Measurements from ENCODE around the gene WDFY2.

The WDFY2 gene

DNA sequence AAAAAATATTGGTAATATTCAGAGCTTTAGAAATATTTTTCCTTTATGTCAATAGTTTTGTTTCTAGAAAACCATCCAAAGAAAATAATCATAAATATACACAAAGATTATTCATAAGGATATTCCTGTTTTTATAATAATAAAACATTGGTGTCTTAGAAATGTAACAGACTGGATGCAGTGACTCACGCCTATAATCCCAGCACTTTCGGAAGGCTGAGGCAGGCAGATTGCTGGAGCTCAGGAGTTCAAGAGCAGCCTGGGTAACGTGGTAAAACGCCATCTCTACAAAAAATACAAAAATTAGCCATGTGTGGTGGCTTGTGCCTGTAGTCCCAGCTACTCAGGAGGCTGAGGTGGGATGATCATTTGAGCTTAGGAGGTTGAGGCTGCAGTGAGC, 112.9 kb downstream of the WDFY2 start:
- no peak overlapping the region for H2AFZ ChIP-seq (ENCODE audit: low read length, unreplicated experiment)
- H3K36me3 ChIP-seq (ENCODE audit: insufficient read depth, low read length) = no peaks in the 10 kb centered on the region
- no peaks in the 10 kb centered on the region for H3K27me3 ChIP-seq (ENCODE audit: insufficient read depth, low read length)
- H3K27ac ChIP-seq (ENCODE audit: low read depth, low read length) = peak overlapping the region; percentile 16; the same call in 1 of the 2 replicates
- peaks cover 11% of the 10 kb centered on the region for H3K4me1 ChIP-seq (ENCODE audit: control insufficient read depth, insufficient read depth, low read length, unreplicated experiment)
- H3K4me3 ChIP-seq (ENCODE audit: low read depth, low read length) = no peak overlapping the region
- H3K79me2 ChIP-seq (ENCODE audit: control insufficient read depth, insufficient read depth, low read length, unreplicated experiment) = peaks cover 6% of the 10 kb centered on the region

DNA sequence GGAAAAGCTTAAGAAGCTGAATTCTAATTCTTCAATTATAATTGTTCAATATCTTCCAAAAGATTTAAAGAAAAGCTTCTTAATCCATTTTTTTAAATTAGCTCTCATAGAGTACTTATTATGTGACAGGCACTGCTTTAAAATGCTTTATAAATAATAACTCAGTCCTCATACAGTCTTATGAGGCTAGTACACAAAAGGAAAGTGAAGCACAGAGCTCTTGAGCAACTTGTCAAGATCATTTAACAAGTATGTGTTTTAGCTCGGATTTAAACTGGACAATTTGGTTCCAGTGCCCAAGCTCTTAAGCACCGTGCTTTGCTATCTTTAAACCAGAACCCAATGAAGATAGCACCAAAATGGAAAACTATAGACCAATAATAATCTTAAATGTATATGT, 113.6 kb downstream of the WDFY2 start:
- H3K4me1 ChIP-seq (ENCODE audit: control insufficient read depth, insufficient read depth, low read length, unreplicated experiment) = peaks cover 11% of the 10 kb centered on the region
- no peaks in the 10 kb centered on the region for H3K27me3 ChIP-seq (ENCODE audit: insufficient read depth, low read length)
- H3K27ac ChIP-seq (ENCODE audit: low read depth, low read length) = no peak overlapping the region
- no peak overlapping the region for H3K4me3 ChIP-seq (ENCODE audit: low read depth, low read length)
- H3K36me3 ChIP-seq (ENCODE audit: insufficient read depth, low read length) = no peaks in the 10 kb centered on the region
- no peak overlapping the region for H2AFZ ChIP-seq (ENCODE audit: low read length, unreplicated experiment)
- peaks cover 6% of the 10 kb centered on the region for H3K79me2 ChIP-seq (ENCODE audit: control insufficient read depth, insufficient read depth, low read length, unreplicated experiment)

DNA sequence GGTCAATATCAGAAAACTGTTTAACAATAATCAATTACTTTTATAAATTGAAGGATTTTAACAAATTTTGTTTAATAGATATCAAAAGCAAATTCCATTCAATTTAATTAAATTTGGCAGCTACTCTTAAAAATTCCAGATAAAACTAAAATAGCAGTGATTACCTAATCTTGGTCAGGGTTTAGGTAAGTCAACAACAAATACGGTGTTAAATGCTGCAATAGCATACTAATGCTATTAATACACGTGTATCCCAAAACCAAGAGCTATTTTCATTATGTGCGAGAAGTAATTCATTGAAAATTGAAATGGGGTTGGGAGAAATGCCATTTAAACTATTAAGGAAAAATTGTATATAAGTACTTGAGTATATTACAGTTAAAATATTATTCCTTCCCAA, 114.1 kb downstream of the WDFY2 start:
- Histone ChIP-seq H3K4me1 (ENCODE audit: control insufficient read depth, insufficient read depth, low read length, unreplicated experiment) (peaks cover 11% of the 10 kb centered on the region), H3K27me3 (ENCODE audit: insufficient read depth, low read length) (no peaks in the 10 kb centered on the region), H3K4me3 (ENCODE audit: low read depth, low read length) (no peak overlapping the region), H3K36me3 (ENCODE audit: insufficient read depth, low read length) (no peaks in the 10 kb centered on the region), H2AFZ (ENCODE audit: low read length, unreplicated experiment) (no peak overlapping the region), H3K79me2 (ENCODE audit: control insufficient read depth, insufficient read depth, low read length, unreplicated experiment) (peaks cover 6% of the 10 kb centered on the region), H3K27ac (ENCODE audit: low read depth, low read length) (no peak overlapping the region)

DNA sequence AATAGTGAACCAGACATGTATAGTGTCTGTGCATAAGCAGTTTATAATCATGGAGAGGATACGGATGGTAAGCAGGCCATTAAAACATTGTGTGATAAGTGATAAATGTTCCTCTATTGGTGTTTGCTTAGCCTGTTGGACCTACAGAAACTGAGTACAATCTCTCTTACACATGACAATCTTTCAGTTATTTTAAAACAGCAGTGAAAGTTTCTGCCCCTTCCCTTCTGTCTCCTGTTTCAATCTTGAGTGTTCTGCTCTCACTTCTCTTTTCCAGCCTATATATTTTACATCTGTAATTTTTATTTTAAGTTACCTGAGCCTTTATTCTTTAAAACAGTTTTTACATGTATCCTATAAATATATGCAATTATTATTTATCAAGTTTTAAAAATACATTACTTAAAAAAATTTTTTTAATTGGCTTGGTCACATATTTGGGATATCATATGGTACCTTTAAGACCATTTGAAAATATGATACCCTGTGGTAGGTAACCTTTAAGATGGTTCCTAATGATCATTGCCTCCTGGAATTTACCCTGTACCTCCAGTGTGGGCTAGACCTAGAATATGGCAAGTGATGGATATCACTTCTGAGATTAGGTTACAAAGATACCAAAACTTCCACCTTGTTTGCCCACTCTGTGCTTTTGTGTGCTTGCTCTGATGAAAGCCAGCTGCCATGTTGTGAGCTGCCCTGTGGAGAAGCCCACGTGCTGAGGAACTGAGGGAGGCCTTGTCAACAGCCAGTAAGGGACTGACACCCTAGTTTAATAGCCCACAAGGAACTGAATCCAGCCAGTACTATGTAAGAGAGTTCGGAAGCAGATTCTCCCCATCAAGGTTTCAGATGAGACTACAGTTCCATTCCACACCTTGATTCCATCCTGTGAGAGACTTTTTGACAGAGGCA, 120.4 kb downstream of the WDFY2 start:
- H2AFZ ChIP-seq (ENCODE audit: low read length, unreplicated experiment) = no peak overlapping the region
- H3K4me1 ChIP-seq (ENCODE audit: control insufficient read depth, insufficient read depth, low read length, unreplicated experiment) = no peaks in the 10 kb centered on the region
- no peak overlapping the region for H3K27ac ChIP-seq (ENCODE audit: low read depth, low read length)
- H3K4me3 ChIP-seq (ENCODE audit: low read depth, low read length) = no peak overlapping the region
- H3K79me2 ChIP-seq (ENCODE audit: control insufficient read depth, insufficient read depth, low read length, unreplicated experiment) = no peaks in the 10 kb centered on the region
- H3K36me3 ChIP-seq (ENCODE audit: insufficient read depth, low read length) = peaks cover 10% of the 10 kb centered on the region
- H3K27me3 ChIP-seq (ENCODE audit: insufficient read depth, low read length) = no peaks in the 10 kb centered on the region

DNA sequence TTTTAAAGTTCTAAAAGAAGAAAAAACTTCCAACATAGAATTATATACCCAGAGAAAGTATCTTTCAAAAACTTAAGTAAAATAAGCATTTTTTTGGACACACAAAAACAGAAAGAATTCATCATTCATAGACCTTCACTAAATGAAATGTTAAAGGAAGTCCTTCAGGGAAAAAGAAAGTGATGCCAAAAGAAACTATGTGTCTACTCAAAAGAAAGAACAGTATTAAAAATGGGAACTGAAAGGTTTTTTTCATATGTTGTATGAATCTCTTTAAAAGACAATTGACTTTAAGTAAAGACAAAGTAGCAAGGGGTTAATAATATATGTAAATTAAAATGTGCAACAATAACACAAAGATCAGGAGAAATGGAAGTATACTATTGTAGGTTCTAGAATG, 123.2 kb downstream of the WDFY2 start:
- H3K79me2 ChIP-seq (ENCODE audit: control insufficient read depth, insufficient read depth, low read length, unreplicated experiment) = no peaks in the 10 kb centered on the region
- no peaks in the 10 kb centered on the region for H3K4me1 ChIP-seq (ENCODE audit: control insufficient read depth, insufficient read depth, low read length, unreplicated experiment)
- peaks cover 10% of the 10 kb centered on the region for H3K36me3 ChIP-seq (ENCODE audit: insufficient read depth, low read length)
- H3K27ac ChIP-seq (ENCODE audit: low read depth, low read length) = no peak overlapping the region
- no peak overlapping the region for H2AFZ ChIP-seq (ENCODE audit: low read length, unreplicated experiment)
- no peaks in the 10 kb centered on the region for H3K27me3 ChIP-seq (ENCODE audit: insufficient read depth, low read length)
- no peak overlapping the region for H3K4me3 ChIP-seq (ENCODE audit: low read depth, low read length)

DNA sequence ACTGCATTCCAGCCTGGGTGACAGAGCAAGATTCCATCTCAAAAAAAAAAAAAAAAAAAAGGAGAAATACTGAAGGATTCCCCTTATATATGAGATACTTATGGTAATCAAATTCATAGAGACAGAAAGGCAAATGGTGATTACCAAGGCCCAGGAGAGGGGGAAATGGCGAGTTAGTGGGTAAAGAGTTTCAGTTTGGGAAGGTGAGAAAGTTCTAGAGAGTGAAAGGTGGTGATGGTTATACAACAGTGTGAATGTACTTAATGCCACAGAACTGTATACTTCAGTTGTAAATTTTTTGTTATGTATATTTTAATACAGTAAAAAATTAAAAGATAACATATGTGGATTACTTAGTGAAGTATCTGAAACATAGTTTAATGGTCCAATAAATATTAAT, 129.5 kb downstream of the WDFY2 start:
- H3K27ac ChIP-seq (ENCODE audit: low read depth, low read length) = peak overlapping the region; percentile 79
- H3K36me3 ChIP-seq (ENCODE audit: insufficient read depth, low read length) = 0 out of 2 replicates have a peak, but pooled peaks cover 7% of the 10 kb centered on the region
- H3K79me2 ChIP-seq (ENCODE audit: control insufficient read depth, insufficient read depth, low read length, unreplicated experiment) = peaks cover 2% of the 10 kb centered on the region
- H3K4me3 ChIP-seq (ENCODE audit: low read depth, low read length) = no peak overlapping the region
- H3K4me1 ChIP-seq (ENCODE audit: control insufficient read depth, insufficient read depth, low read length, unreplicated experiment) = peaks cover 24% of the 10 kb centered on the region
- H3K27me3 ChIP-seq (ENCODE audit: insufficient read depth, low read length) = no peaks in the 10 kb centered on the region
- no peak overlapping the region for H2AFZ ChIP-seq (ENCODE audit: low read length, unreplicated experiment)

DNA sequence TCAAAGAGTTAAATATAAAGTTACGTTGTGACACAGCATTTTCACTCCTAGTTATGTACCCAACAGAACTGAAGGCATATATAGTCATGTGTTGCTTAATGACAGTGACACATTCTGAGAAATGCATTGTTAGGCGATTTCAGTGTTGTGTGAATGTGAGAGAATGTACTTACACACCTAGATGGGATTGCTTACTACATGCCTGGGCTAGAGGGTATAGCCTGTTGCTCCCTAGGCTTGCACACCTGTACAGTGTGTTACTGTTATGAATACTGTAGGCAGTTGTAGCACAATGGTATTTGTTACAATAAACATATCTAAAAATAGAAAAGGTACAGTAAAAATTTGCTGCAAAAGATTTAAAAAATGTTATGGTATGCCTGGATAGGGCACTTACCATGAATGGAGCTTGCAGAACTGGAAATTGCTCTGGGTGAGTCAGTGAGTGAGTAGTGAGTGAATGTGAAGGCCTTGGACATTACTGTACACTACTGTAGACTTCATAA, 130.5 kb downstream of the WDFY2 start:
- peaks cover 2% of the 10 kb centered on the region for H3K79me2 ChIP-seq (ENCODE audit: control insufficient read depth, insufficient read depth, low read length, unreplicated experiment)
- H3K36me3 ChIP-seq (ENCODE audit: insufficient read depth, low read length) = 0 out of 2 replicates have a peak, but pooled peaks cover 7% of the 10 kb centered on the region
- H3K4me3 ChIP-seq (ENCODE audit: low read depth, low read length) = no peak overlapping the region
- no peak overlapping the region for H2AFZ ChIP-seq (ENCODE audit: low read length, unreplicated experiment)
- H3K4me1 ChIP-seq (ENCODE audit: control insufficient read depth, insufficient read depth, low read length, unreplicated experiment) = peaks cover 24% of the 10 kb centered on the region
- H3K27ac ChIP-seq (ENCODE audit: low read depth, low read length) = peak overlapping the region; percentile 79
- no peaks in the 10 kb centered on the region for H3K27me3 ChIP-seq (ENCODE audit: insufficient read depth, low read length)

DNA sequence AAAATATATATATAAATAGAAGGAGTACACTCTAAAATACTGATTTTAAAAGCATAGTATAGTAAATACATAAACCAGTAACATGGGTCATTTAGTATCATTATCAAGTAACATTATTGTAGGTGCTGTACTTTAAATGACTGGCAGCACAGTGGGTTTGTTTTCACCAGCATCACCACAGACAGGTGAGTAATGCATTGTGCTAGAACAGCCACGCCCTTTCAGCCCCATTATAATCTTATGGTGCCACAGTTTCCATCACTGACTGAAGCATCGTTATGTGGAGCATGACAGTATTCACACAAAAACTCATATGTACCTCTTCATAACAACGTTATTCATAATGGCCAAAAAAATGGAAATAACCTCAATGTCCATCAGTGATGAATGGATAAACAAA, 131.4 kb downstream of the WDFY2 start:
- no peaks in the 10 kb centered on the region for H3K27me3 ChIP-seq (ENCODE audit: insufficient read depth, low read length)
- H2AFZ ChIP-seq (ENCODE audit: low read length, unreplicated experiment) = no peak overlapping the region
- no peak overlapping the region for H3K4me3 ChIP-seq (ENCODE audit: low read depth, low read length)
- H3K4me1 ChIP-seq (ENCODE audit: control insufficient read depth, insufficient read depth, low read length, unreplicated experiment) = peaks cover 24% of the 10 kb centered on the region
- H3K36me3 ChIP-seq (ENCODE audit: insufficient read depth, low read length) = 0 out of 2 replicates have a peak, but pooled peaks cover 7% of the 10 kb centered on the region
- peaks cover 2% of the 10 kb centered on the region for H3K79me2 ChIP-seq (ENCODE audit: control insufficient read depth, insufficient read depth, low read length, unreplicated experiment)
- peak overlapping the region; percentile 79 for H3K27ac ChIP-seq (ENCODE audit: low read depth, low read length)

DNA sequence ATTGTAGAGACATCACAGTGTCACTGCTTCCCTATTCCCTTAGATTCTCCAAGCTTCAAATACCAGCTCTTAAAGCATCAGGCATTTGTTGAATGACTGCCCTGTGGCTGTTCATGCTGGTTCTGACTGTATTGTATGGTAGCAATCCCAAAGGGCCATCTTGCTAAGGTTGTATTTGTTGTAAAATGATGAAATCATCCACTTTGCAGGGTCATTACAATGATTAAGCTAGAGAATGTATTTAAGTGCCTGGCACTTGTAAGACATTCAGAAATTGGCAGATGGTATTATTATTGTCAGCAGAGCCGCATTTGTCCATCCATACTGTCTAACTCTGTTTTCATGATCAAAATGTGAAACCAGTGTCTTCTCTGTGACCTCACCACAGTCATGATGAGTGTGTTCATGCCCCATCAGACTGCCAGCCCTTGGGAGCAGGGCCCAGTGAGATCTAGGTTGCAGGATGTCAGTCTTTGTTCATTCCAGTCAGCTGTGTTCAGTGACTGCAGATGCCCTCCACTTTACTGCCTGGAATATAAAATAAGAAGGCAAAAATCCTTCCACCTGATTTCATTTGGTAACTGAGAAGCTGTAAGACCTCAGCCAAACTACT, 133.6 kb downstream of the WDFY2 start:
- Histone ChIP-seq H3K4me1 (ENCODE audit: control insufficient read depth, insufficient read depth, low read length, unreplicated experiment) (peaks cover 24% of the 10 kb centered on the region), H3K27me3 (ENCODE audit: insufficient read depth, low read length) (no peaks in the 10 kb centered on the region), H3K27ac (ENCODE audit: low read depth, low read length) (peak overlapping the region; percentile 33; the same call in 1 of the 2 replicates), H3K79me2 (ENCODE audit: control insufficient read depth, insufficient read depth, low read length, unreplicated experiment) (peaks cover 2% of the 10 kb centered on the region), H3K4me3 (ENCODE audit: low read depth, low read length) (no peak overlapping the region), H3K36me3 (ENCODE audit: insufficient read depth, low read length) (0 out of 2 replicates have a peak, but pooled peaks cover 9% of the 10 kb centered on the region), H2AFZ (ENCODE audit: low read length, unreplicated experiment) (no peak overlapping the region)

DNA sequence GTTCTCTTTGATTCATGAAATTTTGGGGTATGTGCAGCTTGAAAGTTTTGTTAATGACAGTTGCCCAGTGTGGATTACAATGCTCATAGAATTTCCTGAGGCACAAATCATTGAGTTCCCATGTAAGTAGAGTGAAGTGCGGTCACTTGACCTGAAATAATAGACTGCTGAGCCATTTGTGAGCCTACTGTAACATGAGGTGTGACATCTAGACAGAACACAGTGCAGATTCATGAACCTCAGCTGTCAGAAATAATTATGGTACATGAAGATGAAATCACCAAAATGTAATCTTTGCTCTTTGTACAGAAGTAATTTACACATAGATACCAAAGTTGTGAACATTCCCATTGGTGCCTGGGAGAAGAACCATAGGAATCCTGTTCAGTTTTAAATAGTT, 135.1 kb downstream of the WDFY2 start:
- Histone ChIP-seq H3K4me3 (ENCODE audit: low read depth, low read length) (no peak overlapping the region), H2AFZ (ENCODE audit: low read length, unreplicated experiment) (no peak overlapping the region), H3K36me3 (ENCODE audit: insufficient read depth, low read length) (0 out of 2 replicates have a peak, but pooled peaks cover 4% of the 10 kb centered on the region), H3K27me3 (ENCODE audit: insufficient read depth, low read length) (no peaks in the 10 kb centered on the region), H3K27ac (ENCODE audit: low read depth, low read length) (no peak overlapping the region), H3K79me2 (ENCODE audit: control insufficient read depth, insufficient read depth, low read length, unreplicated experiment) (peaks cover 2% of the 10 kb centered on the region), H3K4me1 (ENCODE audit: control insufficient read depth, insufficient read depth, low read length, unreplicated experiment) (peaks cover 22% of the 10 kb centered on the region)
